GM21381 (cell line): Measurements from ENCODE around the gene METTL27.
"Not testable (repeated sequence)": the region's sequence is repeated elsewhere in the genome, so short reads cannot be mapped to it uniquely, and the experiment has no call there.

Experiments
- ATAC-seq: cut with Tn5 transposase; IDR thresholded peaks from one replicate; pipeline ENCODE4 v1.9.1; 2021; ENCODE audit warnings: mild to moderate bottlenecking, moderate library complexity; ENCODE audit not compliant: unreplicated experiment

METTL27 gene

GRCh38 chr7:73822319-73823173, 19.8 kb downstream of the METTL27 start:
- no peak for ATAC-seq

- ATAC-seq: not testable (repeated sequence)
Observed at GRCh38 chr7:73821597-73822285, 20.6 kb downstream of the METTL27 start.

DNA sequence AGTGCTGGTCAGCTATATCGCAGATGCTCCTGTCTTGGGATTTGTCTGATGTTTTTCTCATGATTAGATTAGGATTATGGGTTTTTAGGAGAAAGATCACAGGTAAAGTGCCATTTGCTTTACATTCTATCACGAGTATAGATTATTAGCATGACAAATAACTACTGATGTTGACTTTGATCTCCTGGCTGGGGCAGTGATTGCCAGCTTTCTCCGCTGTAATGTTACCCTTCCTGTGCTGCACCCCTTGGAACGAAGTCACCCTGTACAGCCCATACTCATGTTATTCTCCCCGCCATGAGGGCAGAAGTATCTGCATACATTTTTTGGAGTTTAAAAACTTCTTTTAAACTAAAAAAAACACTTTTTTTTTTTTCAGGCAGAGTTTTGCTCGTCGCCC, 22.3 kb downstream of the METTL27 start:
- no peak for ATAC-seq

DNA sequence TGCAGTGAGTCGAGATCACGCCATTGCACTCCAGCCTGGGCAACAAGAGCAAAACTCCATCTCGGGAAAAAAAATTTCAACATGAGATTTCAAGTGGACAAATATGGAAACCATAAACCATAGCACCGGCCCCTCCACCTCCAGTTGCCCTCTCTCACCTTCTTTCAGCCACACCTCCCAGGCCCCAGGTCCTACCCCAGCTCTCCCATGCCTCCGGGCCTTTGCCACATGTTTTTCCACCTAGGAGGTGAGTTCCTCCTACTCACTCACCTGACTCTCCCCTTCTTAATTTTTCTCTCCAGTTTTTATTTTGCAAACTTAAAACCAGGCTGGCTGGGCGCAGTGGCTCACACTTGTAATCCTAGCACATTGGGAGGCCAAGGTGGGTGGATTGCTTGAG, 25.2 kb downstream of the METTL27 start:
- ATAC-seq: no peak

DNA sequence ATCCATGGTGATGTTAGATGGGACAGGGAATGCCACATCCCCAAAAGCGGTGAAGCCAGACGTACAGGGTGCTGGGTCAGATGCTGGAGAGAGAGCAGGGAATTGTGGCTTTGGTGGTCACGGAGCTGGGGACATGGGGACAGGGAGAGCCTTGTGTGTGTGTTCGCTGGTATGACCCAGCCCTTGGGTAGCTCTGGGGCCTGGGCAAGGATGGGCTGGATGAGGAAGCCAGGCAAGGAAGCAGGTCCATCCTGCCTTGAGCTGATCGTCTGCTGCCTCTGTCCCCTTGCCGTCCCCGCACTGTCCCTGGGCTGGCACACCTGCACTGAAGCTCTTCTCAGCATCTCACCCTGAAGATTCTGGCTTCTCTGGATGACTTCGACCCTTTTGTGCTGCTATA, 26.9 kb downstream of the METTL27 start:
- ATAC-seq: no peak

- no peak for ATAC-seq
Observed at GRCh38 chr7:73812996-73813395, 29.3 kb downstream of the METTL27 start.

- no peak for ATAC-seq
Observed at GRCh38 chr7:73811760-73812168, 30.6 kb downstream of the METTL27 start.

DNA sequence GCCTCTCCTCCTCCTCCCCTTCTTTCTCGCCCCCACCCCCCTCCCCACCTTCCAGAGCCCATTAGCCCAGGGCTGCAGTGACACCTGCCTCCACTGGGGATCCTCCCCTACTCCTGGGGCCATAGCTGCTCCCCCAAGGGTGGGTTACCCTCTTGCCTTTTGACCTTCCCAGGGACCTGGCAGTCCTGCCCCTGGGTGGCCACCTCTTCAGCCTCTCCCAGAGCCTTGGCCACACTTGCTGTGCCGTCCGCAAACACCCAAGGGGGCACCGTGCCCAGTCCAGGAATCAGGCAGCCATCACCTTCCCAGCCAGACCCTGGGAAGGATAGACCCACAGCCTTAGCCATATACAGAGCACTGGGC, 31.3 kb downstream of the METTL27 start:
- no peak for ATAC-seq

DNA sequence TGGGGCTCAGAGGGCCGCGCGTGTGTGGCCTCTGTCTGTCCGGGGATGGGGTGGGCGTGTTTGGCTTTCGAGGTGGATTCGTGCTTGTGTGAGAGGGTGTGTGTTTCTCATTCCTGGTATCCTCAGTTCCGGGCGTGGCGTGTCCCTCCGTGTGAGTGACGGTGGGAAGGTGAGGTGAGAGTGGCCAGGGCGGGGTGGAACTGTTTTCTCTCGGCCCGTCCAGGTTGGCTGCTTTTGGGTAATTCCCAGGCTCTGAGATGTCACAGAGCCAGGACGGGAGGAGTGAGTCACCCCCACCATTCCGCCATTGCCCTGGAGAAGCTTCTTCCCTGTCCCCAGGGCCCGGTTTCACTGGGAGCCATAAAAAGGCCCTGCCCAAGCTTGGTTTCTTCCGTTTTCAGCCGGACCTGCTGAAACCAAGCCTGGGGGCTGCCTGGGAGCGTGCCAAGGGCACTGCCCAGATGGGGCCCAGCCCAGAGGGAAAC, 32.8 kb downstream of the METTL27 start:
- ATAC-seq: no peak

DNA sequence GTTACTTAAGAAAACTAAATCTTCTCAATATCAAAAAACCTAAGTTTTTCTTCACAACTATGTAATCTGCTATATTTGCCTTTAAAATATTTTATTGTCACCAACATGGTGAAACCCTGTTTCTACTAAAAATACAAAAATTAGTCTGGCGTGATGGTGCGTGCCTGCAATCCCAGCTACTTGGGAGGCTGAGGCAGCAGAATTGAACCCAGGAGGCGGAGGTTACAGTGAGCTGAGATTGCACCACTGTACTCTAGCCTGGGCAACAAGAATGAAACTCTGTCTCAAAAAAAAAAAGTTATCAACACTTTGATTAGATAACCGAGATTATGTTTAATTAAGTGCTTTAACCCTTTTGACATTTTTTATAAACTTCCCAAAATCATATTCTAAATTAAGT, 39.9 kb downstream of the METTL27 start:
- ATAC-seq: no peak

- no peak for ATAC-seq
Observed at GRCh38 chr7:73801577-73801976, 40.7 kb downstream of the METTL27 start.

GRCh38 chr7:73799282-73800141, 42.8 kb downstream of the METTL27 start:
- no peak for ATAC-seq

- not testable (repeated sequence) for ATAC-seq
Observed at GRCh38 chr7:73797176-73797575, 45.1 kb downstream of the METTL27 start.

DNA sequence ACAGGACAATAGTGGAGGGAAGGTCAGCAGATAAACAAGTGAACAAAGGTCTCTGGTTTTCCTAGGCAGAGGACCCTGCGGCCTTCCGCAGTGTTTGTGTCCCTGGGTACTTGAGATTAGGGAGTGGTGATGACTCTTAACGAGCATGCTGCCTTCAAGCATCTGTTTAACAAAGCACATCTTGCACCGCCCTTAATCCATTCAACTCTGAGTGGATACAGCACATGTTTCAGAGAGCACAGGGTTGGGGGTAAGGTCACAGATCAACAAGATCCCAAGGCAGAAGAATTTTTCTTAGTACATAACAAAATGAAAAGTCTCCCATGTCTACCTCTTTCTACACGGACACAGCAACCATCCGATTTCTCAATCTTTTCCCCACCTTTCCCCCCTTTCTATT, 45.7 kb downstream of the METTL27 start:
- not testable (repeated sequence) for ATAC-seq

- ATAC-seq: not testable (repeated sequence)
Observed at GRCh38 chr7:73795188-73795587, 47.1 kb downstream of the METTL27 start.

DNA sequence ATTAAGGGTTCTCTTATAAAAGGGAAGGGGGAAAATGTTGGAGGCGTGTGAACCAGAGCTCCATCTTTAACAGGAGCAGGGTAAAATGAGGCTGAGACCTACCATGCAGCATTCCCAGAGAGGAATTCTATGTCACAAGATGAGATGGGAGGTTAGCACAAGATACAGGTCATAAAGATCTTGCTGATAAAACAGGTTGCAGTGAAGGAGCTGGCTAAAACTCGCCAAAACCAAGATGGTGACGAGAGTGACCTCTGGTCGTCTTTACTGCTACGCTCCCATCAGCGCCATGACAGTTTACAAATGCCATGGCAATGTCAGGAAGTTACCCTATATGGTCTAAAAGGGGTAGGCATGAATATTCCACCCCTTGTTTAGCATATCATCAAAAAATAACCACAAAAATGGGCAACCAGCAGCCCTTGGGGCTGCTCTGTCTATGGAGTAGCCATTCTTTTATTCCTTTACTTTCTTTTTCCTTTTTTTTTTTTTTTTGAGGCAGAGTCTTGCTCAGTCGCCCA, 51.1 kb downstream of the METTL27 start:
- not testable (repeated sequence) for ATAC-seq

- no peak for ATAC-seq
Observed at GRCh38 chr7:73789051-73789450, 53.3 kb downstream of the METTL27 start.

DNA sequence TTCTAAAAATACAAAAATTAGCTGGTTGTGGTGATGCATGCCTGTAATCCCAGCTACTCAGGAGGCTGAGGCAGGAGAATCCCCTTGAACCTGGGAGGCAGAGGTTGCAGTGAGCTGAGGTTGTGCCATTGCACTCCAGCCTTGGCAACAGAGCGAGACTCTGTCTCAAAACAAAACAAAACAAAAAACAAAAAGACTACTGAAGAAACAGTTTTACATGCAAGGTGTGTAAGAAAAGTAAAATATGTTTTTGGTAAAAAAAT, 54.6 kb downstream of the METTL27 start:
- ATAC-seq: not testable (repeated sequence)

DNA sequence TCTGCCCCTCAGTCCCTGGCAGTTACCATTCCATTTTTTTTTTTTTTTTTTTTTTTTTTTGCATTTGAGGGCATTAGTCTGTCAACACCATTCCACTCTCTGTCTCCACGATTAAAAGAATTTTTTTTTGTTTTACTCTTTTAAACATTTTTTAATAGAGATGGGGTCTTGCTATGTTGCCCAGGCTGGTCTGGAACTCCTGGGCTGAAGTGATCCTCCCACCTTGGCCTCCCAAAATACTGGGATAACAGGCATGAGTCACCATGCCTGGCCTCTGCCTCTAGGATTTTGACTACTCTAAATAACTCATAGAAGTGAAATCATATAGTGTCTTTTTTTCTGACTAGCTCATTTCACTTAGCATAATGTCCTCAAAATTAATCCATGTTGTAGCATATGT, 55.7 kb downstream of the METTL27 start:
- no peak for ATAC-seq
